ENCODE measurements around the gene PPP2R5C.

PPP2R5C gene

GRCh38 chr14:101820283-101820798 is 58.8 kb downstream of the PPP2R5C start:
- FAIRE-seq = no peak

GRCh38 chr14:101821528-101821927 is 60.0 kb downstream of the PPP2R5C start:
- no peak for FAIRE-seq

GRCh38 chr14:101823066-101823465 is 61.6 kb downstream of the PPP2R5C start:
- no peak for FAIRE-seq

GRCh38 chr14:101823511-101824120 is 62.1 kb downstream of the PPP2R5C start:
- no peak for FAIRE-seq

DNA sequence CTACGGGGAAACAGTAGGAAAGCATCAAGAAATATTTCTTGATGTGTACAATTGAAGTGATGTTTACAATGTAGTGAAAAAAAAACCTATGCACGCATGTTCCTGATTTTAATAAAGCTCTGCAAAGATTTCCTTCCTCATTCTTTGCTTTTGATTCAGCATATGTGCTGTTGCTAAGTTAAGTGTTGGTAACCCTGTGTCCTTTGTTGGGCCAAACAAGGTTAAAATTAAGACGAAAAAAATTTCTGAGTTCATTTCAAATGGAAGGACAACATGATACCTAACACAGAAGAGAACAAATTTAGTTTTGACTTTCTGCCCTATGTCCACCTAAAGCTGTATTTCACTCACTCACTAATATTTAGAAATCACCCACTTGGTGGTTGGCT is 62.8 kb downstream of the PPP2R5C start:
- FAIRE-seq = no peak

GRCh38 chr14:101825797-101826196 is 64.3 kb downstream of the PPP2R5C start:
- FAIRE-seq = no peak

DNA sequence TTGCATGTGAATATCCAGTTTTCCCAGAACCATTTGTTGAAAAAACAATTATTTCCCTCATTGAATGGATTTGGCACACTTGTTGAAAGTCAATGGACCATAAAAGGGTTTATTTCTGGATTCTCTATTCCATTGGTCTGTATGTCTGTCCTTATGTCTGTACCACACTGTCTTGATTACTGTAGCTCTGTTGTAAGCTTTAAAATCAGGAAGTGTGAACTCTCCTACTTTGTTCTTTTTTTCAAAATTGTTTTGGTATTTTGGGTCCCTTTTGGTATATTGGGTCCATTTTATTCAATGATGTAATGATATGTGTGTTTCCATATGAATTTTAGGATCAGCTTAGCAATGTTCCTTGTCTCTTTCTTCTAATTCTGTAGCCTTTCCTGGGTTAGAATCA is 64.8 kb downstream of the PPP2R5C start:
- no peak for FAIRE-seq

- FAIRE-seq = no peak
Observed at GRCh38 chr14:101827286-101827685, 65.8 kb downstream of the PPP2R5C start.

DNA sequence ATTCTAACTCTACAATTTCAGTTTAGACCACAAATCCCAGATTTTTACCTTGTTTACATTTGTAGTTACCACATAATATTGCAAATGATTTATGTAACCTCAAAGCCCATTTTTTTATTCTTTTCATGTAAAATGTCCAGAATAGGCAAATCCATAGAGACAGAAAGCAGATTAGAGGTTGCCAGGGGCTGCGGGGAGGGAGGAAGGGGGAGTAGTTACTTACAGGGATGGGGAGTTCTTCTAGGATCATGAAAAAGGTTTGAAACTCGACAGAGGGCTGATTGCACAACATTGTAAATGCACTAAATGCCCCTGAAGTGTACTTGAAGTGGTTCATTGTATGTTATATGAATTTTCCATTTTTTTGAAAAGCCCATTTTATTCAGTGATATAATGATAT is 66.5 kb downstream of the PPP2R5C start:
- FAIRE-seq = no peak

DNA sequence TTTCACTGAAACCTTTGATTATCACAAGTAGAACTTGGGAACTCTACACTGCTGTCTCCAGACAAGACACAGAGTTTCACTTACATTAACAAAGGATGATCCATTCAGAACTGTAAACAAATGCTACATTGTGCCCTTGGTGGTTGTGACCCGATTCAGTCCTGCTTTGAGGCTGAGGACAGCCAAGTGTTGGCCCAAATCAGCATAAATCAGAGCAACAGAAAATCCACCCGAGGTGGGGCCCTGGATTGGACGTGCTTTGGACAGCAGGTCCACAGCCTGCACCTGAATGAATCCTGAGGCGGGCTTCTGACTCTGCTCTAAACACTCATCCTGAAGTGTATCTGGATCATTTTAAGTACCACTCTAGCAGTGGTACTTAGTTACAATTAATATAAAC is 68.8 kb downstream of the PPP2R5C start:
- no peak for FAIRE-seq

GRCh38 chr14:101833045-101833444 is 71.5 kb downstream of the PPP2R5C start:
- no peak for FAIRE-seq

DNA sequence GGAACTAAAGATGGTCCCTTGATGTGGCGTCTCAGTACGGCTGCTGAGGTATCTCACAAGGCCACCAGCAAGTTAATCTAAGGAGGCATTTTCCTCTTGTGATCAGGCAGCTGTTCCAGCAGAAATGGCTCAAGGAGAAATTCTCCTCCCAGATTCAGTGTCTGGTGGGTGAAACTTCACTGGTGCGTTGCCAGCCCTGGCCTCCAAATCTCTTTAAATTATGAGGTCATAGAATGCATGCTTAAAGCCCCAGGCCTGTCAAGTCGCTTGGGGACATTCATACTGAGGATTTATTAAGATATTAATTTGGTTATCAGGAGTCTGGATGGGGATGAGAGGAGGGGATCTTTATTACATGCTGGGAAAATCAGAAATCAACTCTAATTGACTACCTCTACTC is 72.9 kb downstream of the PPP2R5C start:
- no peak for FAIRE-seq

- no peak for FAIRE-seq
Observed at GRCh38 chr14:101834800-101835547, 73.5 kb downstream of the PPP2R5C start.

DNA sequence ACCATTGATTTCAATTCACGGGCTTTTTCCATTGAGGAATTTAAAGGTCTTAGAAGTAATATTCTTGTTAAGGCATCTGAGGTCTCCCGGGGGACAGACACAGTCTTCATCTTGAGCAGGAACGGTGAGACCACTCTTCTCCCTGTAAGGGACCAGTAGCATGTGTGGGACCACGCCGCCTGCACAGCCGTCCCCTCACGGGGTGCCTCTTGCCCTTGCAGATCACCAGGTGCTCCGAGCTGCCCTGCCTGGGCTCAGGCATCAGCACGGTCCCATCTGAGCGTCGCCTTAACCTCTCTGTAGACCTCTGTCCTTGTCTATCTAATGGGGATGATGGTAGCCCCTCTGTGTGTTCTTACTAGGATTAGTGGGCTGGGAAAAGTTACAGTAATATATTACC is 74.1 kb downstream of the PPP2R5C start:
- no peak for FAIRE-seq

DNA sequence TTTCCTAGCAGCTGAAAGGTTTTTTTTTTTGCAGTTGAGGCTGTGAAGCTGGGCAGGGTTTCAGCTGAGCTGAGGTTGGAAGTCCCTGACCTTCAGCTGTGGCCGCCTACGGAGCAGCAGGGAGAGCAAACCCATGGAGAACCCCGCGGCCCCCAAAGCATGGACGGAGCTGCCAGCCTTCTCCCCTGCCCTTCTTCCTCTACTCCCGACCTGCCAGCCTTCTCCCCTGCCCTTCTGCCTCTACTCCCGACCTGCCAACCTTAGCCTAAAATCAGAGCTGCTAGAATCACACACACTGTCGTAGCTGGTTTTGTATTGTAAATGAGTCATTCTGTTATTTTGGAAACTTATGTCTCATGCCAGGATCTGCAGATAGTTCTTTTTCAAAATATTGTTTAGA is 74.6 kb downstream of the PPP2R5C start:
- no peak for FAIRE-seq

GRCh38 chr14:101838476-101838875 is 77.0 kb downstream of the PPP2R5C start:
- no peak for FAIRE-seq

DNA sequence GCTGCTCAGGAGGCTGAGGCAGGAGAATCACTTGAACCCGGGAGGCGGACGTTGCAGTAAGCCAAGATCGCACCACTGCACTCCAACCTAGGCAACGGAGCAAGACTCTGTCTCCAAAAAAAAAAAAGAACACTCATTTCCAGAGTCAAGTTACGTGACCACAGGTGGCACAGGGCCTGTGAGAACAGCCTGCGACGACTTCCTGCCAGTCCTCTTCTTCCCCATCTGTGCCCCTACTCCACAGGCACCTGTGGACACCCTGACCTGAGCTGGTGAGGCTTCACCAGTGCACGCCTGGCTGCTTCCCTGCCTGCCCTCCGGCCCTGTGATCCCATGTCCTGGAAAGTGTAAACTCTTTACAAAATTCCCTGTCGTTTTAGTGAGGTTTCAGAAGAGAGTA is 77.7 kb downstream of the PPP2R5C start:
- no peak for FAIRE-seq

- no peak for FAIRE-seq
Observed at GRCh38 chr14:101839661-101840060, 78.2 kb downstream of the PPP2R5C start.

DNA sequence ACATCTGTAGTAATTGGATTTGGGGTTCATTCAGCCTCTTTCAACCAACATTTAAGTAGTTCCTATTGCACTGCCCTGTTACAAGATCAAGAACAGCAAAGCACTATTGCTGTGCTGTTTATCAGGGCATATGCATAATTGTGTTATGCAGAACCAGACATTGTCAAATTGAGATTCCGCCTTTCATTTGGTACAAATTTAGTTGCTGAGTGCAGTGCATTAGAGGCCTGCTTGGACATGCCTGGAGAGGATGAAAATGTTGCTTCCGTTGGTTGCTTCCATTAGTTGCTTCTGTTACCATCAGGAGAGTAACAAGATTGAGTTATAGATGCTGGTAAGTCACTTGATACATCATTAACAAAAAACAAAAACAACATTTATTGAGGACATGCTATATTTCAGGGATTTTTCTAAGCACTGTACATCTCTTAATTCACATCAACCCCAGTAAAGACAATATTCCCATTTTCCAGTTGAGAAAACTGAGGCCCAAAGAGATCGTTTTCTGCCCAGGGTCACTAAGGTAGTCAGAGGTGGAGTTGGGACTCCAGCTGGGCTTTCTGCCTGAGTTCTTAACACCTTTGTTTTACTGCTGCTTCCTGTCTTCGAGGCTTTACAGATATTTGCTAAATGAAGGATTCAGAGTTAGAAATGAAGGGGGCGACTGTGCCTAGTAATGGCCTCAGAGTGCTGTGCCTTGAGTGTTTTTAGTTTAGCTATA is 79.3 kb downstream of the PPP2R5C start:
- FAIRE-seq = no peak

GRCh38 chr14:101843038-101843437 is 81.5 kb downstream of the PPP2R5C start:
- FAIRE-seq = no peak

DNA sequence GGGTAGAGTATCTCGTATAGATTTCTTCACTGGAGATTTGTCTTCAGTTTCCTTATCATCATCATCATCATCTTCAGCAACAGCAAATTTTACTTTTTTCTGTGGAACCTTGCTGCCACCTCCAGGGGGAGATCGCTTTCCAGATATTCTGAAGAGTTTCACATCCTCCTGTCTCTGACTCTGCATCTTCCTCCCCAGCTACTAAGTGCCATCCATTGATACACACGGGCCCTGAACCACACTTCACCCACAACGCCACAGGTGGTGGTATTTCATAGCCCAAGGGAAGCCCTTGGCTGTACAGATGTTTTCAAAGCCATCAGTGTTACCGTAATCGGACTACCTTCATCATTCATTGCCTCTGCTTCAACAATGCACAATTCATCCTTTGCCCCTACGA is 82.2 kb downstream of the PPP2R5C start:
- no peak for FAIRE-seq

GRCh38 chr14:101844219-101844618 is 82.7 kb downstream of the PPP2R5C start:
- FAIRE-seq = no peak

DNA sequence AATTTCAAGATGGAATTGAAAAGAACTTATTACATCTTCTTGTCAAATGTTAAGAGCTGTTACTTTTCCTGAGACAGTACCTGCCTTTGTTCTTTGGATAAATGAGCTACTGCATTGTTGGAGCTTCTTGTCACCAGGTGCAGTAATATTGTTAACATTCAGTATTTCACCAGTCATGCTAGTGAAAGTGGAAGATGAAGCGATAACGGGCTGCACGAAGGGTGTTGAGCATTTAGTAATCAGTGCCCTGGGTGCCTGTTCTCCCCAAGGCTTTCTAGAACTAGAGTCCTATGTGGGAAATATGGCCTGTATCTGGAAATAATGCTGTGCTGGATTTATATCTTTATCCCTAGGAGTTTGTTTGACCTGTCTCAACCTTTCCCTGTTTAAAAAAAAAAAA is 83.2 kb downstream of the PPP2R5C start:
- no peak for FAIRE-seq

GRCh38 chr14:101845496-101845895 is 84.0 kb downstream of the PPP2R5C start:
- no peak for FAIRE-seq
